ENCODE data around the gene ANKS6.

The ANKS6 gene

DNA sequence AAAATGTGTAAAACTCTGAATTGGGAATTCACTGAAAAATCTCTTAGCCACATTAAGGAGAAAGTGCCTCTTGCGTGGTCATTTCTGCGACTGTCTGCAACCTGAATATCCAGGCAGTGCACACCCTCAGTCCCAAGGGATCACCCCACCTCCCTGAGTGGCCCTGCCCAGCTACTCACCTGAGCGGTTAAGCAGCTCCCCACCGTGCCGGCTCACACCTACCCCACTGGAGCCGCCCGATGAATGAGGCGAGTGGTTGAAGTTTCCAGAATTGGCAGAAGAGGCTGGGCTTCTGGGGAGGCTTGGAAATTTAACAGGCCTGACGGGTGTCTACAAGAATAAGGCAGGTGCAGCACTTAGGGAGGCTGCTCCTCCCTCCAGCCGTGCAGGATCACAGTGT is 25.6 kb downstream of the ANKS6 start:
- no peak for DNase-seq

DNA sequence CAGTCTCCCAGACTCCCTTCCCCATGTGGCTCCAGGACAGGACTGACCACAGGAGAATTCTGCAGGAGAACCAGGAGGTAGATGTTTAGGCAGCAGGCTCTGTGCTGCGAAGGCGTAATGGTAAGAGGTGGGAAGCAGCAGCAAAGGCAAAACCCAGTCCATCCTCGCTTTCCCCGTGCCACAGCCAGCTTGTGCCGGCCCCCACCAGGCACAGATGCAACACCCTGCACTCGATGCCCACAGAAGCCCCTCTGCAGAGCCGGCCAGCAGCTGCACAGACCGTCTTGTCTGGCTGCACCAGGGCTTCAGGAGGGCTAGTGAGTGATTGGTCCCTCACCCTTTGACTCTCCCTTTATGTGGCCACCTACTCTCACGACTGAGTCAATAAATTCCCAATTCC is 28.0 kb downstream of the ANKS6 start:
- no peak for DNase-seq

GRCh38 chr9:98767915-98768314 is 28.4 kb downstream of the ANKS6 start:
- no peak for DNase-seq

DNA sequence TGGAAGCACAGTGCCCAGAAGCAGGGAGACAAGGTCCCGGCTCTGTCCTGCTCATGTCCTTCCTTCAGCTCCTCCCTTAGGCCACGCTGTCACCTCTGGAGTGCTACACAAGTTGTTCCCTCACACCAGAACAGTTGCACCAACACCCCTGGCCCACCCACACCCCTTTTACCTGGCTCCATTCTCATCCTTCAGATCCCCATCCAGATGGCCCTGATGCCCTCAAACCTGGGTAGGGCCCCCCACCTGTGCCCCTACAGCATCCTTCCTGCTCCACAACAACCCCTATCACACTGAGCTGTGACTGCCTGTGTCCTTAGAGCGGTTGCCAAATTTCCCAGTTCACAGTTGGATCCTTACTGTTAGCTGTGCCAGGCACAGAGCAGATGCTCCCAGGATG is 29.2 kb downstream of the ANKS6 start:
- DNase-seq = no peak

GRCh38 chr9:98766586-98766985 is 29.8 kb downstream of the ANKS6 start:
- no peak for DNase-seq

GRCh38 chr9:98765256-98765655 is 31.1 kb downstream of the ANKS6 start:
- no peak for DNase-seq

- DNase-seq = no peak
Observed at GRCh38 chr9:98763986-98764745, 32.2 kb downstream of the ANKS6 start.

DNA sequence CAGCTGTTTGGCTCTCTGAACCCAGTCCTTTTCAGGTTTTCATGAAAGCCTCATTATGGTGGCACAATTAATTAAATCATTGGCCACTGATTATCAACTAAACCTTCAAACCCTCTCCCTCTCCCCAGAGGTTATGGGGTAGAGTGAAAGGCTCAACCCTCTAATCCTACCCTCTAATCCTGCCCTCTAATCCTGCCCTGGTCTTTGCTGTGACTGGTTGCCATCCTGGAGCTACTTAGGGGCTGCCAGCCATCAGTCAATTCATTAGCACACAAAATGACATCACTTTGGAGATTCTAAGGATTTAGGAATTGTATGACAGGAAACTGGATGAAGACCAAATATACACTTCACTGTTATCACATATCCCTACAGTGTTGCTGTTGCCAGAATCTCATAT is 36.1 kb downstream of the ANKS6 start:
- DNase-seq = no peak

DNA sequence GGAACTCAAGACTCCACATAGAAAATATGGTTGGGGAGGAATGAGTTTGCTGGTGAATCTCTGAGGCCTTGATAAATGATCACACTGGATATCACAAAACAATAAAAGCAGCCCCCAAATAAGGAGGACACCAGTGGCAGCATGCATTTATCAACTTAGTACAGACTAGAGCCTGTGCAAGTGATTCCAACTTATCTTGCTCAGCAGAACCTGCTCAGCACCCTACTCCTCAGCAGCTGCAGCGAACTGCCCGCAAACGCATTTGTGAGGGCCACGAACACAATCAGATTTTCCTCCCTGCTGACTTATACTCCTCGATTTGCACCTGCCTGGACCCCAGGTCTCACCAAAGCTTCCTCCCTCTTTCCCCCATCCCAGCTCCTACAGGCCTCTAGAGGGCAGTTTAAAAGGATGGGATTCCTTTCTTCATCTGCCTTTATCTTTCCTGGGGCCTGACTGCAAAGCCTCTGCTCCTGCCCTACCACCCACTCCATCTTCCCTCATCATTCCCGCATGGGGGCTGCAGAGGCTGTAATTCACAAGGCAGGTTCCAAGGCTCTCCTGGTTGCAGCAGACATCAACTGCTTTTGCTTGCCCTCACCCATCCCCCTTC is 41.2 kb downstream of the ANKS6 start:
- no peak for DNase-seq

- DNase-seq = no peak
Observed at GRCh38 chr9:98751210-98751609, 45.1 kb downstream of the ANKS6 start.

GRCh38 chr9:98750364-98751060 is 45.8 kb downstream of the ANKS6 start:
- no peak for DNase-seq

- DNase-seq = no peak
Observed at GRCh38 chr9:98747476-98747875, 48.9 kb downstream of the ANKS6 start.

GRCh38 chr9:98745470-98745869 is 50.9 kb downstream of the ANKS6 start:
- no peak for DNase-seq

DNA sequence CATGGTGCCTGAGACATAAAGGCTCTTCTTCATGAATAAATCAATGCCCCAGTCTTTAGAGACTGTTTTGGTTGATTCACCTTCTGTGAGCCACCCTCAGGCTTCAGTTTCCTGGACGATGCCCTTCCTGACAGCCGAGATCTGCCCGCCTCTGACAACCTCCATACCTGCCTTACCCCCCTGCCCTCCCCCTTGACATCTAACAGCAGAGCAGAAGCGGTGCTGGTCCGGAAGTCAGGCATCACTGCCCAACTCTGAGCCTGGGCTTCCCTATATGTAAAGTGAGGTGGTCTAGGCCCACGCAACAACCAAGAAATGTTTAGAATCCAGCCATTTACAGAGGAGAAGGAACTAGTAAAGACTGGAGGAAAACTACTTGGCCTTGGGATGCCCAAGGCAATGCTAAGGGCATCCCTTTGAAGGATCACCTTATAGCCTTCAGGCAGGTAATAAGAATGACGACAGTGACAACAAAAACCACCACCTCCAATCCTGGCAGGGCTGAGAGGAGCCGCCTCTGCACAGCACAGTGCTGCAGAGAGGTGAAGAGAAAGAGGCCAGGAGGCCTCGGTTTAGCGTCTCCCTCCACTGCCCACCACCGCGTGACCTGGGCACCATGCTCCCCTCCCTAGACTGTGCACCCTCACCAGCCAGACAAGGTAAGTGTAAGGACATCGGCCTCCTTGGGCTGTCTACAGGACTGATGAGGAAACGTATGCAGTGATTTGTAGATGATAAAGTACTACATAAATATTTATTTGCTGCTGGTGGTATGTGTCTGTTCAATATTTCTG is 52.3 kb downstream of the ANKS6 start:
- DNase-seq = no peak

- DNase-seq = no peak
Observed at GRCh38 chr9:98743329-98743728, 53.0 kb downstream of the ANKS6 start.

DNA sequence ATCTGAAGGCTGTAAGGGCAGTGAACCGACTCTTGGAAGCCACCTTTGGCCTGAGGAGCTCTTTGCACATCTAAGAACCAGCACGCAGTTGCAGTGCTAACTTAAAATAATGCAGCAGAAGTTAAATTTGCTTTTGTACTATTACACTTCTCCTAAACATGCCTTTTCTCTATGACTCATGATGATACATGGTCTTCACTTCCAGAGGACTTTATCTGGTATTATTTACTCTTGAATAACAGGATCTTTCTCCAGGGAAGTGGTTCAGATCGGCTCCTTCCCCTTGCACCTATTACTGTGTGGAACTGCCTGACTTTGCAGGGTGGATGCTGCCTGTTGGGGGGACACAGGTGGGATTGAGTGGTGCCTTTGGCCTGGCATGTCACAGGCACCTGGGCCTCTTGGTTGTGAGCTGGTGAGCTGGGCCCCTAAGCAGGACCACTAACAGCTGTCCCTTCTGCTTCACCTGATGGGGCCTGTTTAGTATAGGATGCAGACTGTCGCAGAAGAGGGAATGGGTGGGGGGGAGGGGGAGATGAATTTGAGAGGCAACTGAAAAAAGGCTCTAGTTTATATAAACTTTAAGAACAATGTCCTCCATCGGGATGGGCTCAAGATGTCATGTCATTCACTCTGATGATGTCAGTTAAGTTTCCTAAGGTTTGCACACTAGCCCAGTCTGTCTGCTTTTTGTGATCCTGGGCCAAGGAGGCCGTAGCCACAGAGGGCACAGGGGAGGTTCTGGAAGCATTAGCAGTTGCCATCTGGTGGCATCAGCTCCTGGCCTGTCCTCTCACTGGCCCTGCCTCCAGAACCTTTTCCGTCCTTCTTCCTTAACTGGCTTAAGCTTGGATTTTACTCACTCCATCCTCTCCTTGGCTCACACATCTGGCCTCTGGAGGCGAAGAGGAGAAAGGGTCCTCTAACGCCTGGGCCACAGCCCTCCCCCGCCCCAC is 53.8 kb downstream of the ANKS6 start:
- no peak for DNase-seq

- DNase-seq = no peak
Observed at GRCh38 chr9:98740226-98740881, 56.0 kb downstream of the ANKS6 start.

DNA sequence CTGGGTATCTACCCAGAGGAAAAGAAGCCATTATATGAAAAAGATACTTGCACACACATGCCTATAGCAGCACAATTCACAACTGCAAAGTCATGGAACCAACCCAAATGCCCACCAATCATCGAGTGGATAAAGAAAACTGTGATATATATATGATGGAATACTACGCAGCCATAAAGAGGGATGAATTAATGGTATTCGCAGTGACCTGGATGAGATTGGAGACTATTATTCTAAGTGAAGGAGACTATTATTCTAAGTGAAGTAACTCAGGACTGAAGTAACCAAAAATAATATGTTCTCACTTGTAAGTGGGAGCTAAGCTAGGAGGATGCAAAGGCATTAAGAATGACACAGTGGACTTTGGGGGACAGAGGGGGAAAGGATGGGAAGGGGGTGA is 57.6 kb downstream of the ANKS6 start:
- DNase-seq = no peak

- no peak for DNase-seq
Observed at GRCh38 chr9:98736226-98736625, 60.1 kb downstream of the ANKS6 start.

- DNase-seq = no peak
Observed at GRCh38 chr9:98732801-98733200, 63.6 kb downstream of the ANKS6 start.

DNA sequence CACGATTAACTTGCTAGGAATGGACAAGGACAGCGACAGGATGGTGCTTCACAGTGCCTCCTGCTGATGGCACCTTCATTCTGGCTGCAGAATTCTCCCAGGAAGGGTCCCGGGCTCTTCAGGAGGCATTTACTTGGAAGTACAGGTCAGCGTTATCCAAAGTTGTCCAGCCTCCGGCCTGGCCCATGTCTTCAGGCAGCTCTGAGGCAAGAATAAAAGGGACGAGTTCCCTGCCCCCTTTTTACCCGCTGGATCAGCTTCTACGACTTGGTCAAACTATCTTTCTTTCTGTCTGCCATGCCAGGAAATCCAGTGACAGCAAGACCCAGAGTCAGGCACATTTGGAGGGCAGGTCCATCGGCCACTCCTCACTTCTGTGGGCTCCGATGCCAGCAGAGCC is 64.3 kb downstream of the ANKS6 start:
- no peak for DNase-seq

DNA sequence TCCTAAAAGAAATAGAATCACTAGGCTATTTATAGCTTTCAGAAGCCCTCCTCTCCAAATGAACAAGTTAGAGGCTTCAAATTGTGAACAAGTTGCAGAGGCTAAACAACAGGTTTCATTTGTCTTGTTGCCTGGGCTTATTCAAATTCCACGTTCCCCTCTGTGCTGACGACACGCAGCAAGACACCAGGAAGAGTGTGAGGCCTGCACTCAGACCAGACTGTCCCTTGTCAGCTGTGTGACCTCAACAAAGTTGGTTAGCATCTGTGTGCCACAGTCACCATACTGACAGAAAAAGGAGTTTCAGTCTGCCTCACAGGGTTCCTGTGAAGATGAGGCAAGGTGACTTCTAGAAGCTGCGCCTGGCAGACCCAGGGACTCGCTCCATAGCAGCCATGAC is 65.5 kb downstream of the ANKS6 start:
- DNase-seq = no peak
